H9 (cell line): Measurements from ENCODE around the gene PRKCI. TPM values are rescaled to one million over a fixed set of nuclear protein-coding genes. Genes with fewer than 3 reads are reported as not detected.

Experiments
- DNase-seq: peaks from one replicate; pipeline ENCODE4 v3.0.0-alpha.2; 2017
- H2AFZ ChIP-seq: one replicate; pipeline ENCODE4 v1.6.1; 2013; ENCODE audit warnings: mild to moderate bottlenecking, low read length, control low read depth, moderate library complexity
- H2AK5ac ChIP-seq: 2 replicates; pipeline ENCODE4 v1.6.1; 2013; ENCODE audit warnings: low read length, control low read depth, mixed read lengths; ENCODE audit not compliant: insufficient read length
- H2BK120ac ChIP-seq: one replicate; pipeline ENCODE4 v1.6.1; 2013; ENCODE audit warnings: low read depth, mild to moderate bottlenecking, low read length, control low read depth, inconsistent platforms; ENCODE audit not compliant: poor library complexity, severe bottlenecking
- H2BK12ac ChIP-seq: 2 replicates; pipeline ENCODE4 v1.6.1; 2013; ENCODE audit warnings: low read length, control low read depth, mixed read lengths, low read depth; ENCODE audit not compliant: insufficient read length
- H2BK15ac ChIP-seq: 2 replicates; pipeline ENCODE4 v1.6.1; 2013; ENCODE audit warnings: low read depth, low read length, control low read depth
- H2BK20ac ChIP-seq: one replicate; pipeline ENCODE4 v1.6.1; 2013; ENCODE audit warnings: low read depth, mild to moderate bottlenecking, low read length, control low read depth, inconsistent platforms; ENCODE audit not compliant: poor library complexity, severe bottlenecking
- H2BK5ac ChIP-seq: 2 replicates; pipeline ENCODE4 v1.6.1; 2013; ENCODE audit warnings: low read length, control low read depth, mixed read lengths; ENCODE audit not compliant: insufficient read length
- H3K14ac ChIP-seq: 2 replicates; pipeline ENCODE4 v1.6.1; 2013; ENCODE audit warnings: low read length, control low read depth; ENCODE audit not compliant: insufficient read depth
- H3K18ac ChIP-seq: 2 replicates; pipeline ENCODE4 v1.6.1; 2013; ENCODE audit warnings: low read depth, mild to moderate bottlenecking, mixed read lengths, low read length, control low read depth; ENCODE audit not compliant: insufficient read length
- H3K23ac ChIP-seq: 2 replicates; pipeline ENCODE4 v1.6.1; 2013; ENCODE audit warnings: low read length, control low read depth, mixed read lengths, low read depth; ENCODE audit not compliant: insufficient read length
- H3K23me2 ChIP-seq: 2 replicates; pipeline ENCODE4 v1.6.1; 2013; ENCODE audit warnings: low read depth, mild to moderate bottlenecking, mixed read lengths, low read length, control low read depth; ENCODE audit not compliant: insufficient read length, poor library complexity, severe bottlenecking
- H3K27ac ChIP-seq: 2 replicates; pipeline ENCODE4 v1.5.1; 2013; ENCODE audit warnings: low read length, control low read depth, mixed read lengths, low read depth; ENCODE audit not compliant: insufficient read length
- H3K27me3 ChIP-seq: 2 replicates; pipeline ENCODE4 v1.6.1; 2013; ENCODE audit warnings: low read length, control low read depth, inconsistent platforms; ENCODE audit not compliant: insufficient read depth
- H3K4ac ChIP-seq: 2 replicates; pipeline ENCODE4 v1.6.1; 2013; ENCODE audit warnings: low read depth, mild to moderate bottlenecking, control low read depth, inconsistent platforms, low read length, moderate library complexity
- H3K4me1 ChIP-seq: 2 replicates; pipeline ENCODE4 v1.6.1; 2013; ENCODE audit warnings: low read length, control low read depth, inconsistent platforms; ENCODE audit not compliant: insufficient read depth
- H3K4me2 ChIP-seq: 2 replicates; pipeline ENCODE4 v1.6.1; 2013; ENCODE audit warnings: low read length, control low read depth, mixed read lengths; ENCODE audit not compliant: insufficient read length, insufficient read depth
- H3K56ac ChIP-seq: 2 replicates; pipeline ENCODE4 v1.6.1; 2013; ENCODE audit warnings: low read depth, mild to moderate bottlenecking, mixed read lengths, low read length, control low read depth; ENCODE audit not compliant: insufficient read length
- H3K79me1 ChIP-seq: 2 replicates; pipeline ENCODE4 v1.6.1; 2013; ENCODE audit warnings: low read depth, mild to moderate bottlenecking, moderate library complexity, low read length, control low read depth, inconsistent platforms; ENCODE audit not compliant: insufficient read depth, poor library complexity, severe bottlenecking
- H3K79me2 ChIP-seq: 2 replicates; pipeline ENCODE4 v1.6.1; 2013; ENCODE audit warnings: low read length, control low read depth, inconsistent platforms; ENCODE audit not compliant: insufficient read depth
- H3K9ac ChIP-seq: 2 replicates; pipeline ENCODE4 v1.6.1; 2013; ENCODE audit warnings: low read length, control low read depth, mixed read lengths; ENCODE audit not compliant: insufficient read length; ENCODE audit errors: extremely low read depth
- H3K9me3 ChIP-seq: one replicate; pipeline ENCODE4 v1.6.1; 2013; ENCODE audit warnings: low read depth, low read length, inconsistent platforms; ENCODE audit not compliant: control insufficient read depth
- H3T11ph ChIP-seq: one replicate; pipeline ENCODE4 v1.6.1; 2013; ENCODE audit warnings: mild to moderate bottlenecking, low read length, control low read depth, inconsistent platforms
- H4K20me1 ChIP-seq: one replicate; pipeline ENCODE4 v1.6.1; 2013; ENCODE audit not compliant: control insufficient read depth, insufficient read length, insufficient read depth
- H4K5ac ChIP-seq: 2 replicates; pipeline ENCODE4 v1.6.1; 2013; ENCODE audit warnings: low read depth, mild to moderate bottlenecking, mixed read lengths, low read length, control low read depth; ENCODE audit not compliant: insufficient read length
- H4K8ac ChIP-seq: replicated peaks from 2 replicates; pipeline ENCODE4 v1.6.1; 2013; ENCODE audit warnings: low read length, control low read depth, mixed read lengths, low read depth; ENCODE audit not compliant: insufficient read length
- H4K91ac ChIP-seq: 2 replicates; pipeline ENCODE4 v1.6.1; 2013; ENCODE audit warnings: low read depth, mild to moderate bottlenecking, moderate library complexity, mixed read lengths, low read length, control low read depth; ENCODE audit not compliant: insufficient read length
- H3K27ac Mint-ChIP-seq, 3 experiments: 2 replicates in 2 of 3; 3 replicates in 1 of 3; pipeline ENCODE4 v1.8.0; 2020 to 2021; ENCODE audit warnings: mixed read lengths in 3 of 3, mild to moderate bottlenecking in 1 of 3, moderate library complexity in 1 of 3
- H3K27me3 Mint-ChIP-seq: 2 replicates; pipeline ENCODE4 v1.8.0; 2021; ENCODE audit warnings: low read depth, mild to moderate bottlenecking, moderate library complexity, mixed read lengths
- H3K36me3 Mint-ChIP-seq, 3 experiments: 2 replicates in 2 of 3; 3 replicates in 1 of 3; pipeline ENCODE4 v1.8.0; 2020 to 2021; ENCODE audit warnings: low read depth in 3 of 3, mixed read lengths in 3 of 3; ENCODE audit not compliant: insufficient read depth in 1 of 3
- H3K4me1 Mint-ChIP-seq, 2 experiments: 2 replicates each; pipeline ENCODE4 v1.8.0; 2020; ENCODE audit warnings: mixed read lengths in 2 of 2
- H3K4me3 Mint-ChIP-seq, 2 experiments: 2 replicates in 1 of 2; 3 replicates in 1 of 2; pipeline ENCODE4 v1.8.0; 2020 to 2021; ENCODE audit warnings: mild to moderate bottlenecking in 2 of 2, mixed read lengths in 2 of 2, moderate library complexity in 1 of 2
- H3K9me3 Mint-ChIP-seq, 2 experiments: 2 replicates in 1 of 2; 3 replicates in 1 of 2; pipeline ENCODE4 v1.8.0; 2020; ENCODE audit warnings: mild to moderate bottlenecking in 2 of 2, mixed read lengths in 2 of 2, moderate library complexity in 1 of 2
- CTCF ChIP-seq: fragments of 200-600 bp; sonication (generic); conservative IDR thresholded peaks from 3 replicates; pipeline ENCODE4 v1.8.0; 2021; ENCODE audit warnings: antibody characterized with exemption, mild to moderate bottlenecking
- WGBS: extraction: QIAGEN DNeasy Blood & Tissue Kit; methylation state at CpG from one replicate; pipeline ENCODE4 v1.1.7; 2013; ENCODE audit warnings: missing lambda C conversion rate, low lambda C conversion rate, mixed read lengths; ENCODE audit not compliant: insufficient read length; ENCODE audit errors: extremely low coverage; 5-methylcytosine and 5-hydroxymethylcytosine counted together
- total RNA-seq: library from RNA; stranded (reverse); gene quantifications from 2 replicates; pipeline ENCODE4 v1.2.1, GENCODE V29; 2021

The PRKCI gene
- total RNA-seq, 1 experiment from 2014 or later = 71.1 TPM

- peaks cover 38 to 76% (median 70%) of the 10 kb centered on the region in 3 experiments for H3K36me3 Mint-ChIP-seq
Measured at GRCh38 chr3:170277833-170278580, 55.8 kb downstream of the PRKCI start.

More at GRCh38 chr3:170277833-170278580, 55.8 kb downstream of the PRKCI start:
- Histone ChIP-seq H3T11ph (no peak overlapping the region), H4K20me1 (no peaks in the 10 kb centered on the region), H3K56ac (no peak overlapping the region), H3K79me2 (no peaks in the 10 kb centered on the region), H3K79me1 (no peaks in the 10 kb centered on the region), H2AFZ (no peak overlapping the region), H2AK5ac (no peak overlapping the region), H4K8ac (no peak overlapping the region), H3K9ac (no peak overlapping the region), H3K14ac (no peak overlapping the region), H3K23me2 (no peaks in the 10 kb centered on the region), H3K18ac (no peak overlapping the region), H3K23ac (no peak overlapping the region), H3K27ac (no peak overlapping the region), H2BK120ac (no peak overlapping the region), H3K9me3 (no peaks in the 10 kb centered on the region), H3K4me2 (no peak overlapping the region), H3K4me1 (no peaks in the 10 kb centered on the region), H3K4ac (no peak overlapping the region), H2BK15ac (no peak overlapping the region), H2BK5ac (no peak overlapping the region), H4K91ac (no peak overlapping the region), H3K27me3 (no peaks in the 10 kb centered on the region), H2BK20ac (no peak overlapping the region), H2BK12ac (no peak overlapping the region), H4K5ac (no peak overlapping the region)
- Mint-ChIP-seq H3K27ac (peak overlapping the region in 1 of 3 experiments; percentile 12; a peak in 3 of 7 replicates), H3K4me1 (no peaks in the 10 kb centered on the region), H3K9me3 (no peaks in the 10 kb centered on the region), H3K27me3 (no peaks in the 10 kb centered on the region), H3K4me3 (no peak overlapping the region)
- no peak for DNase-seq
- TF ChIP-seq CTCF = no peak
- no CpG with 5 or more reads among the region's 5 CpGs for WGBS
